NCI-H2196 treated with DMSO at 0.1 percent for 48 hours (cell line): Measurements from ENCODE around the gene LIPG.
"Not testable (repeated sequence)": the region's sequence is repeated elsewhere in the genome, so short reads cannot be mapped to it uniquely, and the experiment has no call there.

Experiments used
- DNase-seq: peaks from one replicate; lab custom pipeline; 2025; ENCODE audit not compliant: unreplicated experiment; lab: John Stamatoyannopoulos, UW

The LIPG gene

GRCh38 chr18:49572611-49573345, 10.9 kb downstream of the LIPG start:
- DNase-seq: no peak

- DNase-seq: no peak
Measured at GRCh38 chr18:49573835-49574234, 12.0 kb downstream of the LIPG start.

- DNase-seq: not testable (repeated sequence)
Measured at GRCh38 chr18:49579041-49579440, 17.2 kb downstream of the LIPG start.

GRCh38 chr18:49579583-49579982, 17.7 kb downstream of the LIPG start:
- not testable (repeated sequence) for DNase-seq

GRCh38 chr18:49580279-49580678, 18.4 kb downstream of the LIPG start:
- no peak for DNase-seq

- DNase-seq: no peak
Measured at GRCh38 chr18:49581371-49581770, 19.5 kb downstream of the LIPG start.

GRCh38 chr18:49582579-49582978, 20.7 kb downstream of the LIPG start:
- DNase-seq: no peak

- DNase-seq: no peak
Measured at GRCh38 chr18:49584394-49584793, 22.5 kb downstream of the LIPG start.

- DNase-seq: not testable (repeated sequence)
Measured at GRCh38 chr18:49584951-49585350, 23.1 kb downstream of the LIPG start.

GRCh38 chr18:49585781-49586663, 24.2 kb downstream of the LIPG start:
- DNase-seq: no peak

GRCh38 chr18:49588171-49588570, 26.3 kb downstream of the LIPG start:
- no peak for DNase-seq

GRCh38 chr18:49588971-49589370, 27.1 kb downstream of the LIPG start:
- DNase-seq: no peak

GRCh38 chr18:49590608-49591007, 28.8 kb downstream of the LIPG start:
- DNase-seq: no peak

- no peak for DNase-seq
Measured at GRCh38 chr18:49591271-49591670, 29.4 kb downstream of the LIPG start.

- no peak for DNase-seq
Measured at GRCh38 chr18:49591775-49592174, 29.9 kb downstream of the LIPG start.

GRCh38 chr18:49596687-49597086, 34.8 kb downstream of the LIPG start:
- DNase-seq: no peak

- peak; percentile 13 for DNase-seq
Measured at GRCh38 chr18:49597157-49597931, 35.5 kb downstream of the LIPG start.

GRCh38 chr18:49601211-49601610, 39.4 kb downstream of the LIPG start:
- DNase-seq: no peak

GRCh38 chr18:49608366-49609255, 46.8 kb downstream of the LIPG start:
- no peak for DNase-seq

- DNase-seq: no peak
Measured at GRCh38 chr18:49609256-49610021, 47.6 kb downstream of the LIPG start.
